SK-N-SH treated with all-trans-retinoic acid at 6 μM for 48 hours (cell line): Measurements from ENCODE around the gene NTSR1.

Experiments used
- ATAC-seq: fragments of 200-7000 bp; cut with Tn5 transposase; 3 replicates; pipeline ENCODE4 v1.9.1; 2020; ENCODE audit warnings: mild to moderate bottlenecking, moderate library complexity
- ARNTL ChIP-seq: fragments of 450-650 bp; formaldehyde crosslinking; IDR thresholded peaks from 2 replicates; pipeline ENCODE4 v1.5.0; 2020; ENCODE audit warnings: low read depth, mild to moderate bottlenecking, moderate library complexity, borderline replicate concordance
- BACH2 ChIP-seq: fragments of 250-450 bp; sonication (Bioruptor Pico); IDR thresholded peaks from 2 replicates; pipeline ENCODE4 v1.9.0; 2021; ENCODE audit warnings: mild to moderate bottlenecking, borderline replicate concordance
- CREB5 ChIP-seq: fragments of 250-450 bp; sonication (Bioruptor Pico); IDR thresholded peaks from 2 replicates; pipeline ENCODE4 v1.5.1; 2020; ENCODE audit warnings: low read depth, mild to moderate bottlenecking, moderate library complexity
- CSDC2 ChIP-seq: fragments of 250-450 bp; sonication (Bioruptor Pico); IDR thresholded peaks from 2 replicates; pipeline ENCODE4 v1.5.0; 2020; ENCODE audit warnings: mild to moderate bottlenecking, moderate library complexity
- CSRNP3 ChIP-seq: fragments of 250-450 bp; sonication (Bioruptor Pico); IDR thresholded peaks from 2 replicates; pipeline ENCODE4 v1.5.1; 2021; ENCODE audit warnings: mild to moderate bottlenecking, moderate library complexity
- ESRRG ChIP-seq: fragments of 250-450 bp; sonication (Bioruptor Pico); IDR thresholded peaks from 2 replicates; pipeline ENCODE4 v1.6.1; 2021; ENCODE audit warnings: mild to moderate bottlenecking
- GLIS3 ChIP-seq: fragments of 250-450 bp; sonication (Bioruptor Pico); IDR thresholded peaks from 2 replicates; pipeline ENCODE4 v1.5.0; 2020; ENCODE audit warnings: mild to moderate bottlenecking, moderate library complexity
- OSR1 ChIP-seq: fragments of 250-450 bp; sonication (Bioruptor Pico); IDR thresholded peaks from 2 replicates; pipeline ENCODE4 v1.8.0; 2022; ENCODE audit warnings: moderate library complexity, mild to moderate bottlenecking, inconsistent platforms
- POU6F1 ChIP-seq: fragments of 250-450 bp; sonication (Bioruptor Pico); IDR thresholded peaks from 2 replicates; pipeline ENCODE4 v1.8.0; 2021; ENCODE audit warnings: low read depth, mild to moderate bottlenecking, moderate library complexity, borderline replicate concordance
- PPARA ChIP-seq: fragments of 250-450 bp; sonication (Bioruptor Pico); IDR thresholded peaks from 2 replicates; pipeline ENCODE4 v1.5.0; 2020; ENCODE audit warnings: mild to moderate bottlenecking, borderline replicate concordance
- RARB ChIP-seq: fragments of 250-450 bp; sonication (Bioruptor Pico); IDR thresholded peaks from 2 replicates; pipeline ENCODE4 v1.8.0; 2021; ENCODE audit warnings: mild to moderate bottlenecking, moderate library complexity
- SNAI2 ChIP-seq: fragments of 250-450 bp; sonication (Bioruptor Pico); IDR thresholded peaks from 2 replicates; pipeline ENCODE4 v1.5.0; 2020; ENCODE audit warnings: mild to moderate bottlenecking, moderate library complexity
- TCF4 ChIP-seq: fragments of 250-450 bp; sonication (Bioruptor Pico); IDR thresholded peaks from 2 replicates; pipeline ENCODE4 v1.8.0; 2021; ENCODE audit warnings: mild to moderate bottlenecking, moderate library complexity, borderline replicate concordance
- TSHZ2 ChIP-seq: fragments of 250-450 bp; sonication (Bioruptor Pico); IDR thresholded peaks from 2 replicates; pipeline ENCODE4 v1.5.0; 2020; ENCODE audit warnings: mild to moderate bottlenecking, moderate library complexity
- ZC3H10 ChIP-seq: fragments of 250-450 bp; sonication (Bioruptor Pico); IDR thresholded peaks from 2 replicates; pipeline ENCODE4 v1.5.1; 2021; ENCODE audit warnings: mild to moderate bottlenecking, moderate library complexity
- ZFP3 ChIP-seq: fragments of 250-450 bp; sonication (Bioruptor Pico); IDR thresholded peaks from 2 replicates; pipeline ENCODE4 v1.5.0; 2020; ENCODE audit warnings: mild to moderate bottlenecking, moderate library complexity
- ZFP30 ChIP-seq: fragments of 450-650 bp; formaldehyde crosslinking; IDR thresholded peaks from 2 replicates; pipeline ENCODE4 v1.5.0; 2022; ENCODE audit warnings: mild to moderate bottlenecking, moderate library complexity
- ZNF565 ChIP-seq: fragments of 450-650 bp; formaldehyde crosslinking; conservative IDR thresholded peaks from 2 replicates; pipeline ENCODE4 v1.5.0; 2020; ENCODE audit warnings: low read depth, mild to moderate bottlenecking, moderate library complexity
- ZNF70 ChIP-seq: fragments of 450-650 bp; formaldehyde crosslinking; IDR thresholded peaks from 2 replicates; pipeline ENCODE4 v1.5.0; 2020; ENCODE audit warnings: mild to moderate bottlenecking, moderate library complexity
- ZNF8 ChIP-seq: fragments of 450-650 bp; formaldehyde crosslinking; IDR thresholded peaks from 2 replicates; pipeline ENCODE4 v1.5.0; 2020; ENCODE audit warnings: mild to moderate bottlenecking, moderate library complexity
- TF ChIP-seq, protein P1 (sequence below): fragments of 250-450 bp; sonication (Bioruptor Pico); IDR thresholded peaks from 2 replicates; pipeline ENCODE4 v1.8.0; 2020; ENCODE audit warnings: mild to moderate bottlenecking, moderate library complexity, borderline replicate concordance

Gene NTSR1

GRCh38 chr20:62804627-62805154 lies 96.1 kb downstream of the NTSR1 start, which contains the start of gene OGFR (continued):
- no peak for TF ChIP-seq PPARA (CRISPR knock-in tag)

DNA sequence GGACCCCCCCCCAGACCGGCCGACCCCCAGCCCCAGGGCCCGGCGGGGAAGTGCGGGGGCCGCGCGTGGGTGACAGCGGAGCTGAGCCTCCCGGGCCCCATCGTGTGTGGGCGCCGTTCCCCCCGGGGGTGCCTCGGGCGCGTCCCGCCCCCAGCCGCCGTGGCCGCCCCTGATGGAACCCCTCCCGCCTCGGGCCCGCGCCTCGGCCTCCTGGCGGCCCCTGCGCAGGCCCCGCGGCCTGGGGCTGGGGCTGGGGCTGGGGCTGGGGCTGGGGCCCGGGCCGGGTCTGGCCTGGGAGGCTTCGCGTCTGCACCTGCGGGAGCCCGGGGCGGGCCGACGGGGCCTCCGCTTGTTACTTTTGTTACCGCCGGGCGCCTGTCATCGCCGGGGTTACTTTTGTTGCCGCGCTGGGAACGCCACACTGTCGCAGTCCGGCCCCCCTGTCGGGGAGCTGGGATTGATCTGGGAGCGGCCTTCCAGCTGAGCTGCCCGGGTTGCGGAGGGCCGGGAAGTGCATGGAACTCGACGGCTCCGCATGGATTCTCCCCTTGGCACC lies 96.6 kb downstream of the NTSR1 start:
- peak; percentile 12; the same call in 2 of the 3 replicates for ATAC-seq
- TF ChIP-seq RARB (no peak), CSRNP3 (CRISPR knock-in tag) (no peak), SNAI2 (no peak), GLIS3 (CRISPR knock-in tag) (no peak), CSDC2 (CRISPR knock-in tag) (no peak), OSR1 (CRISPR knock-in tag) (no peak)

DNA sequence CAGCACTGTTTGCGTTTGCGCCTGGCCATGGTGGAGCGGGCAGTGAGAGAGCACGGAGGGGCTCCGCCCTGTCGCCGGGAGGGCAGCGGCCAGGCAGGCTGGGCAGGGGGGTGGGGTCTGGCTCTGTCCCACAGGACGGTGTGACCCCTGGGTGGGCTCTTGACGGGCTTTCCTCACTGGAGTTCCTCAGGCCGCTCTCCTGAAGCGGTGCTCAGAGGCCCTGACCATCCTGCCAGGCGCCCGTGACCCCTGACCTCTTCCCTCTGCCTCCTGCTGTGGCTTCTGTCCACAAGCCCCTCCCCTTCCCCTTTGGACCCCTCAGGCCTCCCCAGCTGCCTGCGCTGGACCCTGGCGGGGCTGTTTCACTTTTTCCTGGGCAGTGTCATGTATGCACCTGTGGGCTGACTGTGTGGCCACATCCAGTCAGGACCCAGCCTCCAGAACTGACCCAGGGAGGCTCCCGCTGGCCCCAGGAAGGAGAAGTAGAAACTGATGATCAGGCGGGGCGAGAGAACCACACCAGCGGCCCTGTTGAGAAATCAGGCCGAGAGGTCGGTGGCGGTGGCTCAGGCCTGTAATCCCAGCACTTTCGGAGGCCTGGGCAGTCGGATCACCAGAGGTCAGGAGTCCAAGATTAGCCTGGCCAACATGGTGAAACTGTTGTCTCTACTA lies 97.2 kb downstream of the NTSR1 start:
- ATAC-seq, result peak; percentile 30
- TF ChIP-seq ZNF565 (CRISPR knock-in tag) (no peak), POU6F1 (CRISPR knock-in tag) (no peak), ESRRG (CRISPR knock-in tag) (no peak), ARNTL (CRISPR knock-in tag) (no peak), OSR1 (CRISPR knock-in tag) (no peak), CSDC2 (CRISPR knock-in tag) (no peak), ZC3H10 (CRISPR knock-in tag) (no peak), ZFP30 (CRISPR knock-in tag) (no peak), PPARA (CRISPR knock-in tag) (no peak), TCF4 (CRISPR knock-in tag) (no peak), CREB5 (CRISPR knock-in tag) (no peak), ZNF70 (CRISPR knock-in tag) (no peak), SNAI2 (no peak), GLIS3 (CRISPR knock-in tag) (no peak), ZFP3 (no peak), TSHZ2 (CRISPR knock-in tag) (no peak), ZNF8 (CRISPR knock-in tag) (no peak), RARB (no peak), BACH2 (no peak)
- TF ChIP-seq, protein P1, sequence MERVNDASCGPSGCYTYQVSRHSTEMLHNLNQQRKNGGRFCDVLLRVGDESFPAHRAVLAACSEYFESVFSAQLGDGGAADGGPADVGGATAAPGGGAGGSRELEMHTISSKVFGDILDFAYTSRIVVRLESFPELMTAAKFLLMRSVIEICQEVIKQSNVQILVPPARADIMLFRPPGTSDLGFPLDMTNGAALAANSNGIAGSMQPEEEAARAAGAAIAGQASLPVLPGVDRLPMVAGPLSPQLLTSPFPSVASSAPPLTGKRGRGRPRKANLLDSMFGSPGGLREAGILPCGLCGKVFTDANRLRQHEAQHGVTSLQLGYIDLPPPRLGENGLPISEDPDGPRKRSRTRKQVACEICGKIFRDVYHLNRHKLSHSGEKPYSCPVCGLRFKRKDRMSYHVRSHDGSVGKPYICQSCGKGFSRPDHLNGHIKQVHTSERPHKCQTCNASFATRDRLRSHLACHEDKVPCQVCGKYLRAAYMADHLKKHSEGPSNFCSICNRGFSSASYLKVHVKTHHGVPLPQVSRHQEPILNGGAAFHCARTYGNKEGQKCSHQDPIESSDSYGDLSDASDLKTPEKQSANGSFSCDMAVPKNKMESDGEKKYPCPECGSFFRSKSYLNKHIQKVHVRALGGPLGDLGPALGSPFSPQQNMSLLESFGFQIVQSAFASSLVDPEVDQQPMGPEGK (CRISPR knock-in tag), result no peak
